Right lobe of liver (tissue), 6 donors: ENCODE measurements around the gene RPS6KA2. TPM values are rescaled to one million over a fixed set of nuclear protein-coding genes. Genes with fewer than 3 reads are reported as not detected.

Experiments
- ATAC-seq, 4 donors: fragments of 200-7000 bp; cut with Tn5 transposase; one replicate each; pipeline ENCODE4 v1.9.1; 2020; ENCODE audit warnings: mild to moderate bottlenecking in 4 of 4, moderate library complexity in 4 of 4
- DNase-seq, 3 donors: peaks; one replicate each; pipeline ENCODE4 v3.0.0-alpha.2; 2020
- H3K27ac ChIP-seq, 3 donors: fragments of 200-600 bp; one replicate each; pipeline ENCODE4 v1.8.0; 2022
- H3K27me3 ChIP-seq, 2 donors: fragments of 200-600 bp; one replicate each; pipeline ENCODE4 v1.8.0; 2022
- H3K36me3 ChIP-seq, 4 donors: fragments of 200-600 bp; sonication (generic) in 1 of 4; one replicate each; pipeline versions ENCODE4 v1.5.1 to v1.8.0; 2017 to 2022; ENCODE audit warnings: control low read depth in 1 of 4
- H3K4me1 ChIP-seq, 4 donors: fragments of 200-600 bp; sonication (generic) in 1 of 4; one replicate each; pipeline versions ENCODE4 v1.5.1 to v1.8.0; 2017 to 2022; ENCODE audit warnings: control low read depth in 1 of 4
- H3K4me3 ChIP-seq, 3 donors: fragments of 200-600 bp; one replicate each; pipeline ENCODE4 v1.8.0; 2022
- H3K9me3 ChIP-seq, 4 donors: fragments of 200-600 bp; sonication (generic) in 1 of 4; one replicate each; pipeline versions ENCODE4 v1.5.1 to v1.8.0; 2017 to 2022; ENCODE audit warnings: control low read depth in 1 of 4
- POLR2A ChIP-seq: fragments of 450-650 bp; IDR thresholded peaks from one replicate; pipeline ENCODE4 v1.6.1; 2017; ENCODE audit warnings: antibody characterized with exemption, mild to moderate bottlenecking
- WGBS: methylation state at CpG from one replicate; pipeline ENCODE4 v1.1.6; 2018; ENCODE audit warnings: low coverage, low lambda C conversion rate; ENCODE audit not compliant: insufficient coverage; ENCODE audit errors: missing lambda C conversion rate; 5-methylcytosine and 5-hydroxymethylcytosine counted together
- intact Hi-C, 2 donors: fragments of 100-400 bp; cut with DNase I; formaldehyde crosslinking; loops; one replicate each; pipeline versions ENCODE4 v1.11.2 to v1.14.1; 2022
- total RNA-seq, 6 experiments: library from RNA; depleted of rRNA in 2 of 6; stranded (reverse); fragments of >200 nt in 2 of 6; fragmentation: NEBNext Ultra II Directional in 3 of 6; extraction: Animal tissue kit (Norgen Biotek cat#: 25700) in 3 of 6; gene quantifications; one replicate each; pipeline versions ENCODE4 v1.1.0 to v1.2.4, GENCODE V29; 2016 to 2023
- TF ChIP-seq, protein P1 (sequence below), 4 donors: fragments of 200-600 bp in 3 of 4; fragments of 450-650 bp in 1 of 4; IDR thresholded peaks; one replicate each; pipeline versions ENCODE4 v1.5.1 to v1.8.0; 2016 to 2022; ENCODE audit warnings: antibody characterized with exemption in 4 of 4, mild to moderate bottlenecking in 2 of 4
- donor health status: DM: no; HTN: yes; CAD: no.
- donor health status: DM: no; HTN: no; CAD: no.
- donor health status: DM: no; HTN: no; CAD: no.
- donor health status: DM: no; HTN: yes; CAD: no.
- donor health status: DM: no; HTN: yes; CAD: no.

The RPS6KA2 gene
- total RNA-seq, 6 experiments from 2014 or later, result 6.4 to 18.1 (median 11.1) TPM

DNA sequence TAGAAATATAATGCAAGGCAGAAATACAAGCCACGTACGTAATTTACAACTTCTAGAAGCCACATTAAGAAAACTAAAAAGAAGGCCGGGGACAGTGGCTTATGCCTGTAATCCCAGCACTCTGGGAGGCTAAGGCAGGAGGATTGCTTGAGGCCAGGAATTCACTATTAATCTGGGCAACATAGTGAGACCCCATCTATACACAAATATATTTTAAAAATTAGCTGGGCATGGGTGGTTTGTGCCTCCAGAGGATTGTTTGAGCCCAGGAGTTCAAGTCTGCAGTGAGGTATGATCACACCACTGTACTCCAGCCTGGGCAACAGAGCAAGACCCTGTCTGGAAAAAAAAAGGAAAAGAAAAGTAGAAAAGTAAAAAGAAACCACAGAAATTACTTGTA is 256.6 kb downstream of the RPS6KA2 start:
- H3K36me3 ChIP-seq, result peaks cover 0 to 27% (median 3%) of the 10 kb centered on the region in 4 donors
- H3K9me3 ChIP-seq, result no peaks in the 10 kb centered on the region
- H3K4me3 ChIP-seq, result no peak overlapping the region
- DNase-seq, result no peak
- intact Hi-C loops, result no loop called here
- ATAC-seq, result no peak
- 93% methylated on average over 3 of the region's 3 CpGs for WGBS
- peaks cover 0 to 23% (median 8%) of the 10 kb centered on the region in 4 donors for H3K4me1 ChIP-seq
- no peak overlapping the region for H3K27ac ChIP-seq
- TF ChIP-seq, protein P1, sequence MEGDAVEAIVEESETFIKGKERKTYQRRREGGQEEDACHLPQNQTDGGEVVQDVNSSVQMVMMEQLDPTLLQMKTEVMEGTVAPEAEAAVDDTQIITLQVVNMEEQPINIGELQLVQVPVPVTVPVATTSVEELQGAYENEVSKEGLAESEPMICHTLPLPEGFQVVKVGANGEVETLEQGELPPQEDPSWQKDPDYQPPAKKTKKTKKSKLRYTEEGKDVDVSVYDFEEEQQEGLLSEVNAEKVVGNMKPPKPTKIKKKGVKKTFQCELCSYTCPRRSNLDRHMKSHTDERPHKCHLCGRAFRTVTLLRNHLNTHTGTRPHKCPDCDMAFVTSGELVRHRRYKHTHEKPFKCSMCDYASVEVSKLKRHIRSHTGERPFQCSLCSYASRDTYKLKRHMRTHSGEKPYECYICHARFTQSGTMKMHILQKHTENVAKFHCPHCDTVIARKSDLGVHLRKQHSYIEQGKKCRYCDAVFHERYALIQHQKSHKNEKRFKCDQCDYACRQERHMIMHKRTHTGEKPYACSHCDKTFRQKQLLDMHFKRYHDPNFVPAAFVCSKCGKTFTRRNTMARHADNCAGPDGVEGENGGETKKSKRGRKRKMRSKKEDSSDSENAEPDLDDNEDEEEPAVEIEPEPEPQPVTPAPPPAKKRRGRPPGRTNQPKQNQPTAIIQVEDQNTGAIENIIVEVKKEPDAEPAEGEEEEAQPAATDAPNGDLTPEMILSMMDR (IDR thresholded peaks at IDR 0.05), result no peak
- TF ChIP-seq POLR2A, result no peak
- no peaks in the 10 kb centered on the region for H3K27me3 ChIP-seq

DNA sequence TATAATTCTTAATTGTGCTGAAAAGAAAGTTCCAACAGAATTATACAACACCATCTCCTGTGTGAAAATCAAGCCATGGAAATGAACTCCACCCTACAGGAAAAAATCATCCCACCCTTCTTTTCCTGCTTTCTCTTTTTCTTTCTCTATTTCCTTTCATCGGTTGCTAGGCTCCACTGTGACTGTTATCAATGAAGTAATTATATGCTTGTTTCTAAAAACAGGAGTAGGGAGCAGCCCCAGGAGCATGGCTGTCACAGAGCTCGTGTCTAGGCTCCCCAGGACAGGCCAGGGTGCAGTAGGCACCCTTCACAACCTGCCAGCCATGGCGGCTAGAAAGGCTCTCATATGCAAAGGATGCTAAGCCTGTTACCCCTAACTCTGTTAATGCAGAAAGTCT is 257.3 kb downstream of the RPS6KA2 start:
- Histone ChIP-seq H3K9me3 (no peaks in the 10 kb centered on the region), H3K4me3 (no peak overlapping the region), H3K36me3 (peaks cover 0 to 34% (median 7%) of the 10 kb centered on the region in 4 donors), H3K4me1 (peaks cover 0 to 25% (median 10%) of the 10 kb centered on the region in 4 donors), H3K27ac (no peak overlapping the region), H3K27me3 (no peaks in the 10 kb centered on the region)
- DNase-seq (no peak), ATAC-seq (no peak)
- 72% methylated on average over 3 of the region's 3 CpGs for WGBS
- intact Hi-C loops, result no loop called here
- TF ChIP-seq, protein P1 (IDR thresholded peaks at IDR 0.05), result no peak
- TF ChIP-seq POLR2A, result no peak

DNA sequence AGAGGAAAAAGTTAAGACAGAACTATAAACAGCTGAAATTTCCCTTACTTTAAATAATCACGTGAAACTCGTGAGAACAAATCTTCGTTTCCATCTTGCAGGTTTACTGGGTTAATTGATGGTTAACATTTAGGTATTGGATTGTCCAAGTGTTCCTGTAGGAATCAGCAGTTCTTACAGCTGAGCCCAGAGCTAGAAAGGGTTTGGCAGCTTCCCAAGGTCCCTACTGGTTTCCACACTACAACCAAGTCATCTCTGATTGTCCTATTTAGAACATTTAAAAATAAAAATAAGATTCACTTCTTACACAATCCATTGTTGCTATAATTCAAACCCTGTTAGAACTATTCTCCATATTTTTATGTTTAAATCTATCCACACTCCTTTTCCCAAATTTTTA is 260.1 kb downstream of the RPS6KA2 start:
- peaks cover 0 to 49% (median 15%) of the 10 kb centered on the region in 4 donors for H3K36me3 ChIP-seq
- H3K9me3 ChIP-seq, result no peaks in the 10 kb centered on the region
- H3K27ac ChIP-seq, result no peak overlapping the region
- H3K4me3 ChIP-seq, result no peak overlapping the region
- TF ChIP-seq, protein P1 (IDR thresholded peaks at IDR 0.05), result no peak
- no peak for TF ChIP-seq POLR2A
- DNase-seq, result no peak
- intact Hi-C loops, result no loop called here
- ATAC-seq, result peak in 1 of 4 donors; percentile 37
- WGBS, result 87% methylated on average over 3 of the region's 3 CpGs
- H3K27me3 ChIP-seq, result no peaks in the 10 kb centered on the region
- H3K4me1 ChIP-seq, result peaks cover 0 to 31% (median 11%) of the 10 kb centered on the region in 4 donors

DNA sequence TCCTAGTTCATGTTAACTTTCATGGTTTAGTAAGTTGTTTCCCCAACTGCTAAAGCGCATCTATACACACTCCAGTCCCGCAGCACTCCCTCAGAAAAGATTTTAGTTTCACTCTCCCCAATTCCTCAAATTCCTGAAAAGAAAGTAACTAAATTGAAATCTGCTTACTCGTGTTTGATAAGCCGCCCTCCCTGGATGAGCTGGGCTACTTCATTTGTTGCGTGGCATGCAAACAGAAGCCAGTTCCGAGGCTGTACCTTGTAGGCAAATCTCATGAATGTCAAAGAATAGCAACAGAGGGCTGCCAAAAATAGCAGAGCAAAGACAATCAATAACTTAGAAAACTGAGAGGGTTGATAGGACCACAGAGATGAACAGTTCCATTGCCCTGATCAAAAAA is 261.2 kb downstream of the RPS6KA2 start:
- Histone ChIP-seq H3K36me3 (peaks cover 0 to 46% (median 15%) of the 10 kb centered on the region in 4 donors), H3K4me1 (peaks cover 0 to 38% (median 15%) of the 10 kb centered on the region in 4 donors), H3K27me3 (no peaks in the 10 kb centered on the region), H3K27ac (peak overlapping the region in 1 of 3 donors; percentile 0), H3K4me3 (no peak overlapping the region), H3K9me3 (no peaks in the 10 kb centered on the region)
- intact Hi-C loops, result no loop called here
- DNase-seq (no peak), ATAC-seq (peak in 3 of 4 donors; percentile 8 to 42 (median 14))
- TF ChIP-seq, protein P1 (IDR thresholded peaks at IDR 0.05), result no peak
- no peak for TF ChIP-seq POLR2A
- WGBS, result 51% methylated on average over 6 of the region's 6 CpGs
